A549 (cell line): ENCODE results near the gene TCF23.

ENCODE experiments used
- CEBPB ChIP-seq, 2 experiments: fragments of >200 bp in 1 of 2; sonication (Bioruptor Twin) in 1 of 2; formaldehyde crosslinking in 1 of 2; IDR thresholded peaks; 2 replicates each; pipeline ENCODE4 v1.6.1; 2012 to 2016
- CHD2 ChIP-seq: fragments of 150-350 bp; IDR thresholded peaks from 2 replicates; pipeline ENCODE4 v1.6.1; 2014; ENCODE audit warnings: low read length; ENCODE audit not compliant: partially characterized antibody
- CHD4 ChIP-seq: fragments of 200-600 bp; sonication (generic); IDR thresholded peaks from 2 replicates; pipeline ENCODE4 v1.6.1; 2016; ENCODE audit warnings: antibody characterized with exemption, mild to moderate bottlenecking, borderline replicate concordance
- EP300 ChIP-seq, 2 experiments: fragments of >200 bp; sonication (Bioruptor Twin); formaldehyde crosslinking; IDR thresholded peaks; 2 replicates in 1 of 2; 3 replicates in 1 of 2; pipeline ENCODE4 v1.6.1; 2016 to 2017
- FOSL2 ChIP-seq, 2 experiments: fragments of 450-650 bp in 1 of 2; fragments of >200 bp in 1 of 2; sonication (Bioruptor Twin) in 1 of 2; formaldehyde crosslinking; IDR thresholded peaks; 2 replicates each; pipeline versions ENCODE4 v1.5.0 to v1.6.1; 2016 to 2020; ENCODE audit warnings: mild to moderate bottlenecking in 1 of 2, moderate library complexity in 1 of 2
- MAFK ChIP-seq: fragments of 450-650 bp; IDR thresholded peaks from 2 replicates; pipeline ENCODE4 v1.6.1; 2014; ENCODE audit not compliant: partially characterized antibody
- MAZ ChIP-seq: fragments of 150-350 bp; IDR thresholded peaks from 2 replicates; pipeline ENCODE4 v1.6.1; 2014; ENCODE audit warnings: antibody characterized with exemption, low read depth, low read length, borderline replicate concordance
- MYC ChIP-seq: IDR thresholded peaks from 2 replicates; pipeline ENCODE4 v1.6.1; 2012; ENCODE audit warnings: mild to moderate bottlenecking, inconsistent platforms, low read length, improper control_type of control experiment, borderline replicate concordance
- RAD21 ChIP-seq, 2 experiments: fragments of >200 bp in 1 of 2; sonication (Bioruptor Twin) in 1 of 2; formaldehyde crosslinking in 1 of 2; IDR thresholded peaks in 1 of 2; conservative IDR thresholded peaks in 1 of 2; 2 replicates in 1 of 2; 3 replicates in 1 of 2; pipeline ENCODE4 v1.6.1; 2012 to 2018; ENCODE audit warnings: inconsistent platforms in 1 of 2
- REST ChIP-seq: fragments of 200-600 bp; sonication (generic); IDR thresholded peaks from 2 replicates; pipeline ENCODE4 v1.6.1; 2016; ENCODE audit warnings: antibody characterized with exemption, mild to moderate bottlenecking, moderate library complexity
- ZFP36 ChIP-seq: fragments of 450-650 bp; IDR thresholded peaks from 2 replicates; pipeline ENCODE4 v1.6.1; 2014; ENCODE audit warnings: borderline replicate concordance; ENCODE audit not compliant: partially characterized antibody
- TF ChIP-seq, protein P1 (sequence below): fragments of >200 bp; sonication (Bioruptor Twin); formaldehyde crosslinking; IDR thresholded peaks from 3 replicates; pipeline ENCODE4 v1.5.1; 2016
- TF ChIP-seq, protein P2 (sequence below): IDR thresholded peaks from 2 replicates; pipeline ENCODE4 v1.6.1; 2012

DNA sequence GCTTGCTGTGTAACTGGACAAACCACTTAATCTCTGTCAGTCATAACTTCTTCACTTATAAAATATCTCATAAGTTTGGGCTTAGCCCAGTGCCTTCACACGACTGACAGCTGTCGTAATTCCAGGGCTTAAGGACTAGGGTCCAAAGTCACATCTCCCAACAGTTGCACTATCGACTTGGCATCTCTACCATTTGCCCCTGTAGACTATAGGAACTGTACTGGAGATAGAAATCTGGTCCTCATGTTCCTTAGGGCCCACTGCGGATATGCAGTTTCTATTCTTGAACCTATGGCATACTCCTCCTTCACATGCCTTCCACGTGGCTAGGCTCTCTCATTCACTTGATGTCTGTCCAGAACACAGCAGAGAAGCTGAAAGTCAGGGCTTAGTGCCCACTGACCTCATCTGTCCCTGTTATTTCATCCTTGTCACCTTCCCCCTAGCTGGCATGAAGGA is 22.5 kb upstream of the TCF23 start:
- no peak for TF ChIP-seq MAFK
- TF ChIP-seq REST, result no peak
- TF ChIP-seq, protein P1, sequence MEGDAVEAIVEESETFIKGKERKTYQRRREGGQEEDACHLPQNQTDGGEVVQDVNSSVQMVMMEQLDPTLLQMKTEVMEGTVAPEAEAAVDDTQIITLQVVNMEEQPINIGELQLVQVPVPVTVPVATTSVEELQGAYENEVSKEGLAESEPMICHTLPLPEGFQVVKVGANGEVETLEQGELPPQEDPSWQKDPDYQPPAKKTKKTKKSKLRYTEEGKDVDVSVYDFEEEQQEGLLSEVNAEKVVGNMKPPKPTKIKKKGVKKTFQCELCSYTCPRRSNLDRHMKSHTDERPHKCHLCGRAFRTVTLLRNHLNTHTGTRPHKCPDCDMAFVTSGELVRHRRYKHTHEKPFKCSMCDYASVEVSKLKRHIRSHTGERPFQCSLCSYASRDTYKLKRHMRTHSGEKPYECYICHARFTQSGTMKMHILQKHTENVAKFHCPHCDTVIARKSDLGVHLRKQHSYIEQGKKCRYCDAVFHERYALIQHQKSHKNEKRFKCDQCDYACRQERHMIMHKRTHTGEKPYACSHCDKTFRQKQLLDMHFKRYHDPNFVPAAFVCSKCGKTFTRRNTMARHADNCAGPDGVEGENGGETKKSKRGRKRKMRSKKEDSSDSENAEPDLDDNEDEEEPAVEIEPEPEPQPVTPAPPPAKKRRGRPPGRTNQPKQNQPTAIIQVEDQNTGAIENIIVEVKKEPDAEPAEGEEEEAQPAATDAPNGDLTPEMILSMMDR, result no peak
- TF ChIP-seq CEBPB (IDR thresholded peaks at IDR 0.05), result no peak
- TF ChIP-seq, protein P2, sequence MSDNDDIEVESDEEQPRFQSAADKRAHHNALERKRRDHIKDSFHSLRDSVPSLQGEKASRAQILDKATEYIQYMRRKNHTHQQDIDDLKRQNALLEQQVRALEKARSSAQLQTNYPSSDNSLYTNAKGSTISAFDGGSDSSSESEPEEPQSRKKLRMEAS, result no peak
- TF ChIP-seq MYC, result no peak
- TF ChIP-seq CHD2, result no peak
- TF ChIP-seq ZFP36, result no peak
- no peak for TF ChIP-seq EP300 (IDR thresholded peaks at IDR 0.05)
- no peak for TF ChIP-seq MAZ
- TF ChIP-seq FOSL2 (IDR thresholded peaks at IDR 0.05), result no peak
- TF ChIP-seq FOSL2 (CRISPR knock-in tag; IDR thresholded peaks at IDR 0.05), result no peak
- no peak for TF ChIP-seq CHD4
- TF ChIP-seq RAD21 (conservative IDR thresholded peaks at IDR 0.05 in 1 of 2, IDR thresholded peaks at IDR 0.05 in 1 of 2), result no peak
